ENCODE data around the gene RING1. TPM values are rescaled to one million over a fixed set of nuclear protein-coding genes. Genes with fewer than 3 reads are reported as not detected.

Gene RING1
- total RNA-seq, 4 donors from 2014 or later, result 16.1 to 25.2 (median 21.6) TPM

GRCh38 chr6:33206027-33206863 lies 2.1 kb upstream of the RING1 start:
- 64 to 75% methylated on average over 3 of the region's 3 CpGs for WGBS, 2 donors
- no peak for DNase-seq (ENCODE audit: low spot score in 2 of 2)
- H3K4me1 ChIP-seq, result peaks cover 3 to 68% (median 37%) of the 10 kb centered on the region in 4 donors
- H3K9me3 ChIP-seq, result no peaks in the 10 kb centered on the region
- H3K27ac ChIP-seq, result peak overlapping the region in 2 of 4 donors; percentile 28 to 98
- no peak overlapping the region for H3K4me3 ChIP-seq
- no peaks in the 10 kb centered on the region for H3K27me3 ChIP-seq
- TF ChIP-seq EP300 (IDR thresholded peaks at IDR 0.05), result no peak
- no peak for TF ChIP-seq CTCF (IDR thresholded peaks at IDR 0.05)
- no peak for TF ChIP-seq POLR2A (IDR thresholded peaks at IDR 0.05)
- peaks cover 0 to 39% (median 0%) of the 10 kb centered on the region in 3 donors for H3K36me3 ChIP-seq

DNA sequence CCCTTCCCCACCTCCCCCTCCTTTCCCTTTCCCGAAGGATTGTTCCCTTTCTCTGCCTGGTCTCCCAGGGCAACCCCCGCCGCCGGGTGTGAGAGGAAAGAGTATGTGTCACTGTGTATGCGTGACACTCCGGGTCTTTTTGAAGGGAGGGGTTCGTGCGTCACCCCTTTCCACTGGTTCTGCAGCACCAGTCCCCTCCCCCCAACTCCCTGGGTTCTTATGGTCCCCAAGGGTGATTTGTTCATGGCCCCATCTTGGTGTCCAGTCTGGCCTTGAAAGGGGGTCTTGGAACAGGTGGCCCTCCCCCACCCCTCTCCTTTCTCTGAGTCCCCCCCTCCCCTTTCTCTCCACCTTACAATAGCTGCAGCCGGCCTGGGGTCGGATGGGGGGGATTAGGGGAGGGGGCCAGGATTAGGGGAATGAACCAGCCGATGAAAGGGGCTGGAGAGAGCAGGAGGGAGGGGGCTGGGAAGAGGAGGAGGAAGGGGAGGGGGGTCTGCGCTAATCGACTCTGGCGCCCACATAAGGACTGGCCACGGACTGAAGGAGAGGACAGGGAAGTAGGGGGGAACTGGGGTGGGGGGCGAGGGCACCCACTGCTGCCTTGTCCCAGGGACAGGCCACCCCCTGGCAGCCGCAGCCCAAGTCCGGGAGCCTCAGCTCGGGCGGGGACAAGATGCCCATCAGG lies 1.3 kb upstream of the RING1 start:
- no peak for DNase-seq (ENCODE audit: low spot score in 2 of 2)
- H3K36me3 ChIP-seq, result peaks cover 0 to 46% (median 0%) of the 10 kb centered on the region in 3 donors
- H3K9me3 ChIP-seq, result no peaks in the 10 kb centered on the region
- 15 to 18% methylated on average over 20 of the region's 20 CpGs for WGBS, 2 donors
- TF ChIP-seq EP300 (IDR thresholded peaks at IDR 0.05) (no peak), CTCF (IDR thresholded peaks at IDR 0.05) (no peak), POLR2A (IDR thresholded peaks at IDR 0.05) (no peak)
- H3K27ac ChIP-seq, result peak overlapping the region; percentile 93 to 98 (median 97)
- H3K4me3 ChIP-seq, result peak overlapping the region; percentile 87 to 97 (median 90)
- H3K27me3 ChIP-seq, result no peaks in the 10 kb centered on the region
- H3K4me1 ChIP-seq, result peaks cover 3 to 60% (median 30%) of the 10 kb centered on the region in 4 donors

DNA sequence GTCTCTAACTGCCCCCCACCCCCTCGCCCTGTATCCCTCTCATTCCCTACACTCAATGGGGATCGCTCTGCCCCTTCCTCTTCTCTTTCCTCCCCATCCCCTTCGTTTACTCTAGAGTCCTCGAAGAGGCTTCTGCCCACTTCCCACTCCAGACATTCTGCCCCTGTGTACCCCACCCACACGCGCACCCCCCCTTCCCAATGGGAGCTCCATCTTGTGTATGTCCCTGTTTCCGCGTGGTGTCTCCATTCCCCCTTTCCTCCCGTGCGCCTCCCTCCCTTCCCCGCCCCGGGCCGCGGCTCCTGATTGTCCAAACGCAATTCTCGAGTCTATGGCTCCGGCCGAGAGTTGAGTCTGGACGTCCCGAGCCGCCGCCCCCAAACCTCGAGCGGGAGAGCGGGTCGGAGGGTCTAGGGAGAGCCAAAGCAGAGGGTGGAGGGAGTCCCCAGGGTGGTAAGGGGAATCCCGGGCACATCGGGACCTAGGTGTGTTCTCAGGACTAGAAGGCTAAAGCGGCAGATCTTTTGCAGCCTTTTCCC lies 679 bp upstream of the RING1 start:
- Histone ChIP-seq H3K36me3 (peaks cover 0 to 43% (median 0%) of the 10 kb centered on the region in 3 donors), H3K27me3 (no peaks in the 10 kb centered on the region), H3K9me3 (no peaks in the 10 kb centered on the region), H3K27ac (peak overlapping the region; percentile 93 to 98 (median 97)), H3K4me1 (peaks cover 0 to 60% (median 26%) of the 10 kb centered on the region in 4 donors), H3K4me3 (peak overlapping the region; percentile 87 to 97 (median 90))
- TF ChIP-seq POLR2A (IDR thresholded peaks at IDR 0.05) (no peak), EP300 (IDR thresholded peaks at IDR 0.05) (no peak), CTCF (IDR thresholded peaks at IDR 0.05) (no peak)
- peak in 1 of 2 donors; percentile 54 for DNase-seq (ENCODE audit: low spot score in 2 of 2)
- WGBS, 2 donors, result 1 to 2% methylated on average over 28 to 29 of the region's 29 CpGs

DNA sequence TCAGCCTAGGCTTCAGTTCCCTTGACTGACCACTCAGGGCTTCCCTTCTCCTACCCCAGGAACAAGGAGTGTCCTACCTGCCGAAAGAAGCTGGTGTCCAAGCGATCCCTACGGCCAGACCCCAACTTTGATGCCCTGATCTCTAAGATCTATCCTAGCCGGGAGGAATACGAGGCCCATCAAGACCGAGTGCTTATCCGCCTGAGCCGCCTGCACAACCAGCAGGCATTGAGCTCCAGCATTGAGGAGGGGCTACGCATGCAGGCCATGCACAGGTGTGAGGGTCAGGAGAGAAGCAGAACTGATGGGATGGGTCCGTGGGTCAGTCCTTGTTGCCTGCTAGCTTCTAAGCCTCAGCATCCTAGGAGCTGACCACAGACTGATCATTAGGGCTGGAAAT lies 1.6 kb downstream of the RING1 start:
- Histone ChIP-seq H3K9me3 (no peaks in the 10 kb centered on the region), H3K27ac (no peak overlapping the region), H3K27me3 (peaks cover 0 to 19% of the 10 kb centered on the region in 2 donors), H3K4me3 (no peak overlapping the region), H3K4me1 (peaks cover 0 to 54% (median 28%) of the 10 kb centered on the region in 4 donors), H3K36me3 (peaks cover 0 to 30% (median 0%) of the 10 kb centered on the region in 3 donors)
- 91 to 94% methylated on average over 10 of the region's 10 CpGs for WGBS, 2 donors
- DNase-seq (ENCODE audit: low spot score in 2 of 2), result no peak
- TF ChIP-seq EP300 (IDR thresholded peaks at IDR 0.05) (no peak), CTCF (IDR thresholded peaks at IDR 0.05) (no peak), POLR2A (IDR thresholded peaks at IDR 0.05) (no peak)
